SK-N-SH (cell line): ENCODE results near the gene PLB1. TPM values are rescaled to one million over a fixed set of nuclear protein-coding genes. Genes with fewer than 3 reads are reported as not detected.

Experiments used
- CTCF ChIA-PET: fragments of 300-600, 350-600 bp; formaldehyde crosslinking; extraction: SDS; loops from one replicate; lab custom pipeline; 2021; lab: Yijun Ruan, JAX
- POLR2A ChIA-PET: fragments of 350-600 bp; sonication (Branson Sonifier 250); formaldehyde crosslinking; extraction: SDS; loops from one replicate; lab custom pipeline; 2020; ENCODE audit warnings: antibody characterized with exemption, inconsistent platforms; lab: Yijun Ruan, JAX
- DNase-seq: peaks from one replicate; pipeline ENCODE4 v3.0.0; 2012
- H2AFZ ChIP-seq: fragments of 200-600 bp; sonication (generic); 2 replicates; pipeline ENCODE4 v1.8.1; 2016; ENCODE audit warnings: antibody characterized with exemption, mild to moderate bottlenecking, low read depth
- H3F3A ChIP-seq: fragments of 200-600 bp; sonication (generic); replicated peaks from 2 replicates; pipeline ENCODE3; 2016; ENCODE audit warnings: antibody characterized with exemption, mild to moderate bottlenecking; ENCODE audit not compliant: insufficient read depth
- H3K27ac ChIP-seq, 2 experiments: fragments of 200-500 bp in 1 of 2; fragments of 200-600 bp in 1 of 2; sonication (Bioruptor generic) in 1 of 2; sonication (generic), shearing (Covaris generic) in 1 of 2; 2 replicates each; pipeline versions ENCODE4 v1.5.1 to v1.6.1; 2014 to 2016; ENCODE audit warnings: low read depth in 2 of 2, inconsistent platforms in 1 of 2, low read length in 1 of 2, mild to moderate bottlenecking in 1 of 2, mixed read lengths in 1 of 2
- H3K27me3 ChIP-seq: fragments of 200-600 bp; sonication (generic), shearing (Covaris generic); 2 replicates; pipeline ENCODE4 v1.6.1; 2016; ENCODE audit warnings: mixed run types; ENCODE audit not compliant: insufficient read depth
- H3K36me3 ChIP-seq, 2 experiments: fragments of 200-500 bp in 1 of 2; fragments of 200-600 bp in 1 of 2; sonication (Bioruptor generic) in 1 of 2; sonication (generic) in 1 of 2; replicated peaks in 1 of 2; 2 replicates each; pipeline versions ENCODE3 to v1.5.1; 2014 to 2016; ENCODE audit warnings: low read length in 1 of 2, mild to moderate bottlenecking in 1 of 2; ENCODE audit not compliant: insufficient read depth in 2 of 2, control insufficient read depth in 1 of 2
- H3K4me1 ChIP-seq, 2 experiments: fragments of 200-500 bp in 1 of 2; fragments of 200-600 bp in 1 of 2; sonication (Bioruptor generic) in 1 of 2; sonication (generic), shearing (Covaris generic) in 1 of 2; 2 replicates each; pipeline versions ENCODE4 v1.5.1 to v1.6.1; 2014 to 2016; ENCODE audit warnings: low read depth in 1 of 2, low read length in 1 of 2, mixed run types in 1 of 2; ENCODE audit not compliant: insufficient read depth in 2 of 2, control insufficient read depth in 1 of 2
- H3K4me2 ChIP-seq: fragments of 200-600 bp; sonication (generic), shearing (Covaris generic); 2 replicates; pipeline ENCODE4 v1.6.1; 2017; ENCODE audit warnings: mixed run types
- H3K4me3 ChIP-seq, 2 experiments: fragments of 200-500 bp in 1 of 2; fragments of 200-600 bp in 1 of 2; sonication (Bioruptor generic) in 1 of 2; sonication (generic), shearing (Covaris generic) in 1 of 2; 2 replicates each; pipeline versions ENCODE4 v1.5.1 to v1.8.1; 2014 to 2016; ENCODE audit warnings: low read depth in 2 of 2, inconsistent platforms in 1 of 2, low read length in 1 of 2, mild to moderate bottlenecking in 1 of 2, mixed read lengths in 1 of 2, moderate library complexity in 1 of 2
- H3K79me2 ChIP-seq: fragments of 200-600 bp; sonication (generic); 2 replicates; pipeline ENCODE4 v1.8.1; 2017; ENCODE audit warnings: mild to moderate bottlenecking; ENCODE audit not compliant: insufficient read depth
- H3K9ac ChIP-seq: fragments of 200-600 bp; sonication (generic); 2 replicates; pipeline ENCODE4 v1.6.1; 2017; ENCODE audit warnings: mixed run types
- H3K9me2 ChIP-seq: fragments of 200-600 bp; sonication (generic); 2 replicates; pipeline ENCODE4 v1.6.1; 2017; ENCODE audit warnings: mixed run types
- H3K9me3 ChIP-seq: fragments of 200-600 bp; sonication (generic); 2 replicates; pipeline ENCODE4 v1.6.1; 2017; ENCODE audit warnings: mixed run types, mild to moderate bottlenecking, moderate library complexity
- H4K20me1 ChIP-seq: fragments of 200-600 bp; sonication (generic); 2 replicates; pipeline ENCODE4 v1.6.1; 2017; ENCODE audit warnings: mild to moderate bottlenecking, mixed run types; ENCODE audit not compliant: insufficient read depth
- CHD2 ChIP-seq: fragments of 150-350 bp; IDR thresholded peaks from 2 replicates; pipeline ENCODE4 v1.6.1; 2018; ENCODE audit warnings: low read length; ENCODE audit not compliant: partially characterized antibody
- ELF1 ChIP-seq: IDR thresholded peaks from 2 replicates; pipeline ENCODE4 v1.4.0; 2012
- EZH2phosphoT487 ChIP-seq: fragments of 200-600 bp; sonication (generic); IDR thresholded peaks from 2 replicates; pipeline ENCODE4 v1.6.1; 2017; ENCODE audit warnings: low read depth, mixed run types, mild to moderate bottlenecking, antibody characterized with exemption, moderate library complexity, borderline replicate concordance
- FOXJ3 ChIP-seq: sonication (generic); formaldehyde crosslinking; IDR thresholded peaks from 2 replicates; pipeline ENCODE4 v1.5.1; 2020; ENCODE audit warnings: mild to moderate bottlenecking, missing genetic modification reagents
- FOXM1 ChIP-seq: IDR thresholded peaks from 2 replicates; pipeline ENCODE4 v1.4.0; 2012; ENCODE audit warnings: low read depth, mild to moderate bottlenecking
- IRF3 ChIP-seq: fragments of 150-350 bp; IDR thresholded peaks from 2 replicates; pipeline ENCODE4 v1.6.1; 2016; ENCODE audit warnings: mild to moderate bottlenecking, low read depth, low read length
- JUND ChIP-seq: IDR thresholded peaks from 2 replicates; pipeline ENCODE4 v1.4.0; 2012
- MAX ChIP-seq: IDR thresholded peaks from 2 replicates; pipeline ENCODE4 v1.4.0; 2012; ENCODE audit warnings: low read depth
- MEF2A ChIP-seq: IDR thresholded peaks from 2 replicates; pipeline ENCODE4 v1.4.0; 2012; ENCODE audit warnings: low read depth, borderline replicate concordance
- NFIC ChIP-seq: IDR thresholded peaks from 2 replicates; pipeline ENCODE4 v1.4.0; 2012; ENCODE audit warnings: borderline replicate concordance
- NRF1 ChIP-seq: IDR thresholded peaks from 2 replicates; pipeline ENCODE4 v1.6.1; 2012; ENCODE audit warnings: low read depth, mild to moderate bottlenecking, low read length
- POLR2AphosphoS5 ChIP-seq: IDR thresholded peaks from 2 replicates; pipeline ENCODE4 v1.6.1; 2012; ENCODE audit warnings: low read depth, low read length
- RCOR1 ChIP-seq: fragments of 150-350 bp; IDR thresholded peaks from 2 replicates; pipeline ENCODE4 v1.6.1; 2017; ENCODE audit warnings: antibody characterized with exemption, low read length
- RFX5 ChIP-seq: IDR thresholded peaks from 2 replicates; pipeline ENCODE4 v1.6.1; 2012; ENCODE audit warnings: mild to moderate bottlenecking, improper control_type of control experiment, low read length
- RXRA ChIP-seq: IDR thresholded peaks from 2 replicates; pipeline ENCODE4 v1.4.0; 2012; ENCODE audit warnings: low read depth, mild to moderate bottlenecking, borderline replicate concordance
- SIN3A ChIP-seq: IDR thresholded peaks from 2 replicates; pipeline ENCODE4 v1.6.1; 2012; ENCODE audit warnings: low read depth, mild to moderate bottlenecking, low read length, moderate library complexity, borderline replicate concordance
- SMC3 ChIP-seq: IDR thresholded peaks from 2 replicates; pipeline ENCODE4 v1.6.1; 2012; ENCODE audit warnings: low read depth, low read length, improper control_type of control experiment
- TAF1 ChIP-seq: IDR thresholded peaks from 2 replicates; pipeline ENCODE4 v1.6.1; 2012; ENCODE audit warnings: low read depth, mild to moderate bottlenecking, low read length, moderate library complexity, borderline replicate concordance
- TEAD4 ChIP-seq: IDR thresholded peaks from 2 replicates; pipeline ENCODE4 v1.4.0; 2012; ENCODE audit warnings: mild to moderate bottlenecking, borderline replicate concordance; ENCODE audit not compliant: insufficient read depth
- USF1 ChIP-seq: IDR thresholded peaks from 2 replicates; pipeline ENCODE4 v1.4.0; 2012; ENCODE audit warnings: low read depth, borderline replicate concordance
- YY1 ChIP-seq: IDR thresholded peaks from 2 replicates; pipeline ENCODE4 v1.4.0; 2012; ENCODE audit warnings: low read depth, mild to moderate bottlenecking
- WGBS: methylation state at CpG from one replicate; pipeline ENCODE4 v1.1.6; 2017; ENCODE audit warnings: low lambda C conversion rate; 5-methylcytosine and 5-hydroxymethylcytosine counted together
- polyA plus RNA-seq, 3 experiments: library from polyadenylated mRNA; depleted of rRNA; stranded (reverse); fragments of >200 nt; gene quantifications; 2 replicates each; pipeline ENCODE4 v1.2.3, GENCODE V29; 2012
- TF ChIP-seq, protein P1 (sequence below): fragments of 150-350 bp; IDR thresholded peaks from 2 replicates; pipeline ENCODE4 v1.6.1; 2017; ENCODE audit warnings: antibody characterized with exemption, low read length, low read depth, borderline replicate concordance
- TF ChIP-seq, protein P2 (sequence below): IDR thresholded peaks from 2 replicates; pipeline ENCODE4 v1.6.1; 2012; ENCODE audit warnings: mild to moderate bottlenecking, low read depth, low read length, moderate library complexity
- TF ChIP-seq, protein P3 (sequence below): fragments of 200-600 bp; sonication (generic); IDR thresholded peaks from 2 replicates; pipeline ENCODE4 v1.6.1; 2017; ENCODE audit warnings: antibody characterized with exemption, mild to moderate bottlenecking, moderate library complexity

The PLB1 gene
- polyA plus RNA-seq, 1 of the 3 experiments (the other 2 are of a cell fraction), result 0.10 TPM

GRCh38 chr2:28449488-28450395 is 46.1 kb upstream of the PLB1 start:
- peaks cover 3 to 35% of the 10 kb centered on the region in 2 experiments; a peak in 3 of 4 replicates for H3K4me1 ChIP-seq
- TF ChIP-seq RCOR1, result no peak
- no peak for TF ChIP-seq POLR2AphosphoS5
- 0 out of 2 replicates have a peak, but pooled peaks have one; percentile 22 for TF ChIP-seq MAX
- TF ChIP-seq EZH2phosphoT487, result no peak
- TF ChIP-seq, protein P1, sequence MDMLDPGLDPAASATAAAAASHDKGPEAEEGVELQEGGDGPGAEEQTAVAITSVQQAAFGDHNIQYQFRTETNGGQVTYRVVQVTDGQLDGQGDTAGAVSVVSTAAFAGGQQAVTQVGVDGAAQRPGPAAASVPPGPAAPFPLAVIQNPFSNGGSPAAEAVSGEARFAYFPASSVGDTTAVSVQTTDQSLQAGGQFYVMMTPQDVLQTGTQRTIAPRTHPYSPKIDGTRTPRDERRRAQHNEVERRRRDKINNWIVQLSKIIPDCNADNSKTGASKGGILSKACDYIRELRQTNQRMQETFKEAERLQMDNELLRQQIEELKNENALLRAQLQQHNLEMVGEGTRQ, result no peak
- TF ChIP-seq TAF1, result no peak
- no peak for TF ChIP-seq CHD2
- TF ChIP-seq, protein P2, sequence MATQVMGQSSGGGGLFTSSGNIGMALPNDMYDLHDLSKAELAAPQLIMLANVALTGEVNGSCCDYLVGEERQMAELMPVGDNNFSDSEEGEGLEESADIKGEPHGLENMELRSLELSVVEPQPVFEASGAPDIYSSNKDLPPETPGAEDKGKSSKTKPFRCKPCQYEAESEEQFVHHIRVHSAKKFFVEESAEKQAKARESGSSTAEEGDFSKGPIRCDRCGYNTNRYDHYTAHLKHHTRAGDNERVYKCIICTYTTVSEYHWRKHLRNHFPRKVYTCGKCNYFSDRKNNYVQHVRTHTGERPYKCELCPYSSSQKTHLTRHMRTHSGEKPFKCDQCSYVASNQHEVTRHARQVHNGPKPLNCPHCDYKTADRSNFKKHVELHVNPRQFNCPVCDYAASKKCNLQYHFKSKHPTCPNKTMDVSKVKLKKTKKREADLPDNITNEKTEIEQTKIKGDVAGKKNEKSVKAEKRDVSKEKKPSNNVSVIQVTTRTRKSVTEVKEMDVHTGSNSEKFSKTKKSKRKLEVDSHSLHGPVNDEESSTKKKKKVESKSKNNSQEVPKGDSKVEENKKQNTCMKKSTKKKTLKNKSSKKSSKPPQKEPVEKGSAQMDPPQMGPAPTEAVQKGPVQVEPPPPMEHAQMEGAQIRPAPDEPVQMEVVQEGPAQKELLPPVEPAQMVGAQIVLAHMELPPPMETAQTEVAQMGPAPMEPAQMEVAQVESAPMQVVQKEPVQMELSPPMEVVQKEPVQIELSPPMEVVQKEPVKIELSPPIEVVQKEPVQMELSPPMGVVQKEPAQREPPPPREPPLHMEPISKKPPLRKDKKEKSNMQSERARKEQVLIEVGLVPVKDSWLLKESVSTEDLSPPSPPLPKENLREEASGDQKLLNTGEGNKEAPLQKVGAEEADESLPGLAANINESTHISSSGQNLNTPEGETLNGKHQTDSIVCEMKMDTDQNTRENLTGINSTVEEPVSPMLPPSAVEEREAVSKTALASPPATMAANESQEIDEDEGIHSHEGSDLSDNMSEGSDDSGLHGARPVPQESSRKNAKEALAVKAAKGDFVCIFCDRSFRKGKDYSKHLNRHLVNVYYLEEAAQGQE, result no peak
- TF ChIP-seq FOXM1, result no peak
- no peak for TF ChIP-seq TEAD4
- no peak for TF ChIP-seq SIN3A
- no peak for TF ChIP-seq MEF2A
- no peak; the same call in 1 of the 2 replicates for TF ChIP-seq JUND
- TF ChIP-seq IRF3, result no peak
- no peak for TF ChIP-seq RFX5
- no peak for TF ChIP-seq USF1
- no peak for TF ChIP-seq ELF1
- TF ChIP-seq SMC3, result no peak
- TF ChIP-seq RXRA, result peak; percentile 63; the same call in 1 of the 2 replicates
- no peak; the same call in 1 of the 2 replicates for TF ChIP-seq NFIC
- TF ChIP-seq YY1, result no peak
- TF ChIP-seq NRF1, result no peak
- TF ChIP-seq FOXJ3 (CRISPR knock-in tag), result no peak
- TF ChIP-seq, protein P3, sequence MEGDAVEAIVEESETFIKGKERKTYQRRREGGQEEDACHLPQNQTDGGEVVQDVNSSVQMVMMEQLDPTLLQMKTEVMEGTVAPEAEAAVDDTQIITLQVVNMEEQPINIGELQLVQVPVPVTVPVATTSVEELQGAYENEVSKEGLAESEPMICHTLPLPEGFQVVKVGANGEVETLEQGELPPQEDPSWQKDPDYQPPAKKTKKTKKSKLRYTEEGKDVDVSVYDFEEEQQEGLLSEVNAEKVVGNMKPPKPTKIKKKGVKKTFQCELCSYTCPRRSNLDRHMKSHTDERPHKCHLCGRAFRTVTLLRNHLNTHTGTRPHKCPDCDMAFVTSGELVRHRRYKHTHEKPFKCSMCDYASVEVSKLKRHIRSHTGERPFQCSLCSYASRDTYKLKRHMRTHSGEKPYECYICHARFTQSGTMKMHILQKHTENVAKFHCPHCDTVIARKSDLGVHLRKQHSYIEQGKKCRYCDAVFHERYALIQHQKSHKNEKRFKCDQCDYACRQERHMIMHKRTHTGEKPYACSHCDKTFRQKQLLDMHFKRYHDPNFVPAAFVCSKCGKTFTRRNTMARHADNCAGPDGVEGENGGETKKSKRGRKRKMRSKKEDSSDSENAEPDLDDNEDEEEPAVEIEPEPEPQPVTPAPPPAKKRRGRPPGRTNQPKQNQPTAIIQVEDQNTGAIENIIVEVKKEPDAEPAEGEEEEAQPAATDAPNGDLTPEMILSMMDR, result no peak

More at GRCh38 chr2:28449488-28450395, 46.1 kb upstream of the PLB1 start:
- Histone ChIP-seq H3K9ac (peak overlapping the region; percentile 31; the same call in 1 of the 2 replicates), H3K9me3 (no peaks in the 10 kb centered on the region), H3K4me2 (peak overlapping the region; percentile 28; the same call in 1 of the 2 replicates), H3K79me2 (no peaks in the 10 kb centered on the region), H3K27me3 (no peaks in the 10 kb centered on the region), H2AFZ (0 out of 2 replicates have a peak overlapping the region, but pooled peaks have one; percentile 47), H4K20me1 (no peaks in the 10 kb centered on the region), H3K4me3 (no peak overlapping the region), H3K36me3 (no peaks in the 10 kb centered on the region), H3K9me2 (no peaks in the 10 kb centered on the region), H3F3A (peaks cover 12% of the 10 kb centered on the region), H3K27ac (peak overlapping the region in 1 of 2 experiments; percentile 41; a peak in 2 of 4 replicates)
- no peak for DNase-seq
- ChIA-PET POLR2A (no interaction called here), CTCF (interaction anchor here (0.6 to 1.7 kb wide), 4 partner anchors 17 to 766 kb away, joined by 3 to 5 read pairs (median 4); no protein-coding TSS in a partner anchor)
- WGBS, result 60% methylated on average over 17 of the region's 17 CpGs
